Breast epithelium (tissue), 3 donors: ENCODE results near the gene KRT27.

Experiments used
- POLR2A ChIP-seq: fragments of 450-650 bp; IDR thresholded peaks from one replicate; pipeline ENCODE4 v1.6.1; 2016; ENCODE audit warnings: antibody characterized with exemption, mild to moderate bottlenecking, moderate library complexity
- POLR2AphosphoS5 ChIP-seq, 3 donors: sonication (generic); formaldehyde crosslinking; IDR thresholded peaks; one replicate each; pipeline ENCODE4 v1.6.1; 2017; ENCODE audit warnings: antibody characterized with exemption in 3 of 3
- TF ChIP-seq, protein P1 (sequence below), 3 donors: fragments of 450-650 bp; IDR thresholded peaks; one replicate each; pipeline ENCODE4 v1.5.1; 2016 to 2017; ENCODE audit warnings: antibody characterized with exemption in 3 of 3, mild to moderate bottlenecking in 3 of 3, moderate library complexity in 3 of 3

DNA sequence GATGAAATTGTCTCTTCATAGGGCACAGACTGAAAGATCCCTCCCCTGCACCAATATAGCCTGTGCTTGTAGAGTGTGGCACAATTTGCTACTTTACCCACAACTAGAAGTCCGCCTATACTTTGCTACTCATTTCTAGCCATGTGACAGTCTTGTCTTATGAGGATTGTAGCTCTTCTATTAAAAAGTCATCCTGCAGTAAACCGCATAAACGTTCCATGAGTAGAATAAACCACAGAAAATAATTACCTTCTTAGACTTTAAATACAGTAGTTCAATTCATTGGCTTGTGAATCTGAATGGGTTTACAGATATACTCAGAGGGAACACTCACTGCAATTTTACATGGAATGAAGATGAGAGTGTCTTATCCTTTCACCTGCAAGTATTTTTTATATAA, 4.4 kb downstream of the KRT27 start:
- TF ChIP-seq POLR2A, result no peak
- TF ChIP-seq, protein P1, sequence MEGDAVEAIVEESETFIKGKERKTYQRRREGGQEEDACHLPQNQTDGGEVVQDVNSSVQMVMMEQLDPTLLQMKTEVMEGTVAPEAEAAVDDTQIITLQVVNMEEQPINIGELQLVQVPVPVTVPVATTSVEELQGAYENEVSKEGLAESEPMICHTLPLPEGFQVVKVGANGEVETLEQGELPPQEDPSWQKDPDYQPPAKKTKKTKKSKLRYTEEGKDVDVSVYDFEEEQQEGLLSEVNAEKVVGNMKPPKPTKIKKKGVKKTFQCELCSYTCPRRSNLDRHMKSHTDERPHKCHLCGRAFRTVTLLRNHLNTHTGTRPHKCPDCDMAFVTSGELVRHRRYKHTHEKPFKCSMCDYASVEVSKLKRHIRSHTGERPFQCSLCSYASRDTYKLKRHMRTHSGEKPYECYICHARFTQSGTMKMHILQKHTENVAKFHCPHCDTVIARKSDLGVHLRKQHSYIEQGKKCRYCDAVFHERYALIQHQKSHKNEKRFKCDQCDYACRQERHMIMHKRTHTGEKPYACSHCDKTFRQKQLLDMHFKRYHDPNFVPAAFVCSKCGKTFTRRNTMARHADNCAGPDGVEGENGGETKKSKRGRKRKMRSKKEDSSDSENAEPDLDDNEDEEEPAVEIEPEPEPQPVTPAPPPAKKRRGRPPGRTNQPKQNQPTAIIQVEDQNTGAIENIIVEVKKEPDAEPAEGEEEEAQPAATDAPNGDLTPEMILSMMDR (IDR thresholded peaks at IDR 0.05), result no peak
- TF ChIP-seq POLR2AphosphoS5 (IDR thresholded peaks at IDR 0.05), result no peak
